CD4-positive, alpha-beta memory T cell (primary cell): ENCODE results near the gene INSYN2B. TPM values are rescaled to one million over a fixed set of nuclear protein-coding genes. Genes with fewer than 3 reads are reported as not detected.

Experiments used
- CTCF ChIA-PET: fragments of 350-600 bp; sonication (Branson Sonifier 250); formaldehyde crosslinking; loops from one replicate; lab custom pipeline; 2021; ENCODE audit warnings: inconsistent platforms; ENCODE audit not compliant: partially characterized antibody; lab: Charles Lee
- POLR2A ChIA-PET: fragments of 350-600 bp; sonication (Branson Sonifier 250); formaldehyde crosslinking; loops from one replicate; lab custom pipeline; 2021; ENCODE audit not compliant: partially characterized antibody; lab: Charles Lee
- DNase-seq, 5 donors: peaks; one replicate each; pipeline versions ENCODE4 v3.0.0 to v3.0.0-alpha.2; 2020 to 2022; ENCODE audit warnings: mixed read lengths in 1 of 5
- H3K27ac ChIP-seq: one replicate; pipeline ENCODE4 v1.7.0; 2013; ENCODE audit warnings: low read depth, low read length
- H3K27me3 ChIP-seq: 2 replicates; pipeline ENCODE4 v1.7.0; 2013; ENCODE audit warnings: mild to moderate bottlenecking, low read length, moderate library complexity; ENCODE audit not compliant: insufficient read depth
- H3K36me3 ChIP-seq: 2 replicates; pipeline ENCODE4 v1.7.0; 2013; ENCODE audit warnings: mild to moderate bottlenecking, low read length, moderate library complexity; ENCODE audit not compliant: insufficient read depth
- H3K4me1 ChIP-seq: 2 replicates; pipeline ENCODE4 v1.7.0; 2013; ENCODE audit warnings: mild to moderate bottlenecking, low read length, moderate library complexity; ENCODE audit not compliant: insufficient read depth
- H3K4me3 ChIP-seq, 2 donors: one replicate each; pipeline ENCODE4 v1.7.0; 2013; ENCODE audit warnings: low read length in 2 of 2, mild to moderate bottlenecking in 1 of 2
- H3K9me3 ChIP-seq, 2 donors: one replicate each; pipeline ENCODE4 v1.7.0; 2013; ENCODE audit warnings: low read length in 2 of 2, control low read depth in 1 of 2; ENCODE audit not compliant: control insufficient read depth in 1 of 2
- H3K27ac Mint-ChIP-seq, 7 donors: one replicate each; pipeline ENCODE4 v1.8.0; 2020 to 2021; ENCODE audit warnings: mixed read lengths in 7 of 7, mild to moderate bottlenecking in 6 of 7, inconsistent platforms in 3 of 7, moderate library complexity in 3 of 7
- H3K27me3 Mint-ChIP-seq, 2 donors: one replicate each; pipeline ENCODE4 v1.8.0; 2020 to 2021; ENCODE audit warnings: mixed read lengths in 2 of 2
- H3K36me3 Mint-ChIP-seq, 2 donors: one replicate each; pipeline ENCODE4 v1.8.0; 2020 to 2021; ENCODE audit warnings: mixed read lengths in 2 of 2, inconsistent platforms in 1 of 2, mild to moderate bottlenecking in 1 of 2
- H3K4me1 Mint-ChIP-seq, 4 donors: one replicate each; pipeline ENCODE4 v1.8.0; 2020 to 2021; ENCODE audit warnings: mixed read lengths in 4 of 4, mild to moderate bottlenecking in 1 of 4
- H3K4me3 Mint-ChIP-seq, 8 donors: one replicate each; pipeline ENCODE4 v1.8.0; 2020 to 2021; ENCODE audit warnings: mixed read lengths in 8 of 8, mild to moderate bottlenecking in 7 of 8, moderate library complexity in 6 of 8, inconsistent platforms in 3 of 8
- H3K9me3 Mint-ChIP-seq, 8 donors: one replicate each; pipeline ENCODE4 v1.8.0; 2020 to 2021; ENCODE audit warnings: mixed read lengths in 8 of 8, mild to moderate bottlenecking in 5 of 8, inconsistent platforms in 3 of 8, moderate library complexity in 1 of 8
- intact Hi-C: fragments of 100-400 bp; cut with micrococcal nuclease; formaldehyde crosslinking; loops from one replicate; pipeline ENCODE4 v1.15.1; 2023
- polyA plus RNA-seq, 2 donors: library from polyadenylated mRNA; unstranded; fragments of 300-500 nt; fragmentation: Illumina TruSeq; gene quantifications; one replicate each; pipeline ENCODE4 v1.2.3, GENCODE V29; 2021
- total RNA-seq, 2 experiments: library from RNA; stranded (reverse); gene quantifications; one replicate each; pipeline ENCODE4 v1.2.3, GENCODE V29; 2021

Gene INSYN2B
- total and polyA plus RNA-seq, 4 experiments from 2014 or later: not detected

- Histone ChIP-seq H3K36me3 (peaks cover 36% of the 10 kb centered on the region), H3K27me3 (no peaks in the 10 kb centered on the region), H3K9me3 (no peaks in the 10 kb centered on the region), H3K27ac (no peak overlapping the region), H3K4me1 (no peaks in the 10 kb centered on the region), H3K4me3 (no peak overlapping the region)
- H3K4me3 Mint-ChIP-seq: no peak overlapping the region
- no peak for DNase-seq
- H3K36me3 Mint-ChIP-seq: peaks cover 68 to 75% of the 10 kb centered on the region in 2 donors
- H3K4me1 Mint-ChIP-seq: peaks cover 0 to 4% (median 0%) of the 10 kb centered on the region in 4 donors
- H3K27me3 Mint-ChIP-seq: no peaks in the 10 kb centered on the region
- CTCF ChIA-PET: no interaction called here
- POLR2A ChIA-PET: no interaction called here
- no peak overlapping the region for H3K27ac Mint-ChIP-seq
- H3K9me3 Mint-ChIP-seq: no peaks in the 10 kb centered on the region
- intact Hi-C loops: no loop called here
Observed at GRCh38 chr5:169992789-169993484, 12.6 kb upstream of the INSYN2B start.

DNA sequence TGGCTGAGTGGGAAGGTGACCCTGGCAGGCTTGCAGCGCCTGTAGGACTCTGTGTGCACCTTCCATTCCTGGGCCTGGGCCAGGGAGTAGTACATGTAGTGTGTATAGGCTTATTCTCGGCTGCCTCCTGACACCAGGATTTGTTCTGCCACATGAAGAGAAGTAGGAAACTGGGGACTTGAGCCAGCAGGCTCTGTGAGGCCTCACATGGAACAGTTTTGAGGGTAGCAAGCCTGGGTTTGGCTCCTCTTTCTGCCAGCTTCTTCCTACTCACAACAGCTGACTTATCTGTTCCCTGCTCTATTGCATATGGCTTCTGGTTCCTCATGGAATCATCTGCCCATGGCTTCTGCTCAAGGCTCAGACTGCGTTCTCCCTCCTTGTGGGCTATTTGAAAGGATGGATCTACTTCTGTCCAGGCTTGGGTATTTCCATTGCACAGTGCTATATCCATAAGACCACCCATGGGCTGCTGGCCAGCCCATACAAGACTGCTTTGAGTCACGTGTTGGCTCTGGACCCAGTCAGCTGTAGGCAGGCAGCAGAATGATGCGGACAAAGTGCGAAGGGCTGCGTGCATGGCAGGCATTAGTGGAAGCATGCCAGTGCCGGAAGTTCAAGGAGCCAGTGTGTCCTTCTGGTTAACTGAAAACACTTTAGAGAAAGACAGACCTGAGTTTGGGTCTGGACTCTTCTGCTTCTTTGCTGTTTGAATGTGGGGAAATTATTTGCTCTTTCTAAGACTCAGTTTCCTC is 11.0 kb upstream of the INSYN2B start:
- no peaks in the 10 kb centered on the region for H3K9me3 Mint-ChIP-seq
- no peak overlapping the region for H3K27ac ChIP-seq
- no peak overlapping the region for H3K27ac Mint-ChIP-seq
- H3K27me3 Mint-ChIP-seq: no peaks in the 10 kb centered on the region
- no peak overlapping the region for H3K4me3 Mint-ChIP-seq
- H3K36me3 ChIP-seq: peaks cover 35% of the 10 kb centered on the region
- no peaks in the 10 kb centered on the region for H3K4me1 ChIP-seq
- peaks cover 70 to 82% of the 10 kb centered on the region in 2 donors for H3K36me3 Mint-ChIP-seq
- H3K9me3 ChIP-seq: no peaks in the 10 kb centered on the region
- intact Hi-C loops: no loop called here
- no peaks in the 10 kb centered on the region for H3K27me3 ChIP-seq
- ChIA-PET CTCF (interaction anchor here (0.7 kb wide), 1 partner anchor 10 kb away, joined by 3 read pairs; no protein-coding TSS in a partner anchor), POLR2A (no interaction called here)
- no peak for DNase-seq
- H3K4me3 ChIP-seq: no peak overlapping the region
- H3K4me1 Mint-ChIP-seq: peaks cover 0 to 4% (median 0%) of the 10 kb centered on the region in 4 donors

DNA sequence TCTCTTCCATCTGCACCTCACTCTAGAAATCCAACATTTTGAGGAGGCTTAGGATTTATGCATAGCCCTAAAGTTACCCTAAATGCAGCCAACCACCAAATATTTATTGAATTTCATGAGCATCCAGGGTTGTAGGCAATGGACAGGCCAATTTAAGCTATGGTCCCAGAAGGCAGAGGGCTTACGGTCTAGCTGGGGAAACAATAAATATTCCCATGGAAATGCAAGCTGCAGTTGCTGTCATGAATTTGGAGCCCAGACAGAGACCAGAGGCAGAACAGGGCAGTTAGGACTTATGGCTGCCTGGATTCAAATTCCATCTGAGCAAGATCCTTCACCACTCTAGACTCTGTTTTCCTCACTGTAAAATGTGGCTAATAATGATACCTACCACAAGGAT is 9.1 kb upstream of the INSYN2B start:
- H3K27me3 Mint-ChIP-seq: no peaks in the 10 kb centered on the region
- peaks cover 0 to 3% (median 0%) of the 10 kb centered on the region in 4 donors for H3K4me1 Mint-ChIP-seq
- DNase-seq: no peak
- peaks cover 35% of the 10 kb centered on the region for H3K36me3 ChIP-seq
- no peak overlapping the region for H3K4me3 ChIP-seq
- no peaks in the 10 kb centered on the region for H3K9me3 Mint-ChIP-seq
- CTCF ChIA-PET: interaction anchor here (0.9 kb wide), 1 partner anchor 51 kb away, joined by 3 read pairs; no protein-coding TSS in a partner anchor
- no peaks in the 10 kb centered on the region for H3K9me3 ChIP-seq
- POLR2A ChIA-PET: no interaction called here
- H3K27ac Mint-ChIP-seq: peak overlapping the region in 2 of 7 donors; percentile 18 to 46
- no peaks in the 10 kb centered on the region for H3K27me3 ChIP-seq
- intact Hi-C loops: no loop called here
- no peak overlapping the region for H3K27ac ChIP-seq
- H3K36me3 Mint-ChIP-seq: peaks cover 70 to 82% of the 10 kb centered on the region in 2 donors
- no peaks in the 10 kb centered on the region for H3K4me1 ChIP-seq
- no peak overlapping the region for H3K4me3 Mint-ChIP-seq

GRCh38 chr5:169988947-169989346 is 8.7 kb upstream of the INSYN2B start:
- H3K4me1 Mint-ChIP-seq: peaks cover 0 to 3% (median 0%) of the 10 kb centered on the region in 4 donors
- POLR2A ChIA-PET: no interaction called here
- H3K36me3 Mint-ChIP-seq: peaks cover 70 to 82% of the 10 kb centered on the region in 2 donors
- H3K9me3 Mint-ChIP-seq: no peaks in the 10 kb centered on the region
- Histone ChIP-seq H3K27me3 (no peaks in the 10 kb centered on the region), H3K4me3 (no peak overlapping the region), H3K4me1 (no peaks in the 10 kb centered on the region), H3K27ac (no peak overlapping the region), H3K9me3 (no peaks in the 10 kb centered on the region), H3K36me3 (peaks cover 40% of the 10 kb centered on the region)
- DNase-seq: no peak
- H3K27ac Mint-ChIP-seq: peak overlapping the region in 2 of 7 donors; percentile 18 to 59
- no peaks in the 10 kb centered on the region for H3K27me3 Mint-ChIP-seq
- no peak overlapping the region for H3K4me3 Mint-ChIP-seq
- CTCF ChIA-PET: no interaction called here
- intact Hi-C loops: no loop called here

GRCh38 chr5:169988206-169988605 is 7.9 kb upstream of the INSYN2B start:
- Histone ChIP-seq H3K36me3 (peaks cover 47% of the 10 kb centered on the region), H3K4me1 (no peaks in the 10 kb centered on the region), H3K4me3 (no peak overlapping the region), H3K27ac (no peak overlapping the region), H3K27me3 (no peaks in the 10 kb centered on the region), H3K9me3 (no peaks in the 10 kb centered on the region)
- Mint-ChIP-seq H3K27ac (no peak overlapping the region), H3K27me3 (no peaks in the 10 kb centered on the region), H3K4me3 (no peak overlapping the region), H3K4me1 (peaks cover 0 to 3% (median 0%) of the 10 kb centered on the region in 4 donors), H3K9me3 (no peaks in the 10 kb centered on the region), H3K36me3 (peaks cover 70 to 82% of the 10 kb centered on the region in 2 donors)
- no peak for DNase-seq
- POLR2A ChIA-PET: no interaction called here
- intact Hi-C loops: no loop called here
- CTCF ChIA-PET: no interaction called here

GRCh38 chr5:169979871-169980270 is 424 bp downstream of the INSYN2B start:
- DNase-seq: no peak
- Histone ChIP-seq H3K4me1 (no peaks in the 10 kb centered on the region), H3K27me3 (no peaks in the 10 kb centered on the region), H3K9me3 (no peaks in the 10 kb centered on the region), H3K27ac (no peak overlapping the region), H3K4me3 (no peak overlapping the region), H3K36me3 (peaks cover 24% of the 10 kb centered on the region)
- Mint-ChIP-seq H3K27me3 (no peaks in the 10 kb centered on the region), H3K4me3 (no peak overlapping the region), H3K4me1 (peaks cover 0 to 8% (median 0%) of the 10 kb centered on the region in 4 donors), H3K27ac (peak overlapping the region in 1 of 7 donors; percentile 24), H3K36me3 (peaks cover 26 to 45% of the 10 kb centered on the region in 2 donors), H3K9me3 (no peaks in the 10 kb centered on the region)
- CTCF ChIA-PET: interaction anchor here (1.4 kb wide), 1 partner anchor 67 kb away, joined by 3 read pairs; no protein-coding TSS in a partner anchor
- intact Hi-C loops: no loop called here
- POLR2A ChIA-PET: no interaction called here

DNA sequence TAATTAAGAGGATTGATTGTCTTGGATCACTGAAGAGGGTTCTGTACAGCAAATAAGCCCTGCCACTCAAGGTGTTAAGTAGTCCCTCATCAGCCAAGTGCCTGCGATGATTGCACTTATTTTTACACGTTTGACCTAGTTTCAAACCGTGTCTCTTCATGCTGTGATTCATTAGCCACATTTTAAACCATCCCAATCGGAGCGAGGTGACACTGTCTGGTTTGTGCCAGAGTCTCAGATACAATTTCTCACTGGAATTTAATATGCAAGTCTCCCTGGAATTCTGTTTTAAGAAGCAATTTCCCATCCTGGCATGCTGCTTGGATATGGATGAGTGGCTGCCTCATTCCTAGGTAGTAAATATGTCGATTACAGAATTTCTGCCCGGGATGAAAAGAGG is 1.6 kb downstream of the INSYN2B start:
- H3K4me3 ChIP-seq: no peak overlapping the region
- no peaks in the 10 kb centered on the region for H3K27me3 ChIP-seq
- H3K4me1 Mint-ChIP-seq: peaks cover 0 to 8% (median under 1%) of the 10 kb centered on the region in 4 donors
- H3K27me3 Mint-ChIP-seq: no peaks in the 10 kb centered on the region
- H3K4me3 Mint-ChIP-seq: no peak overlapping the region
- peaks cover 13% of the 10 kb centered on the region for H3K36me3 ChIP-seq
- H3K4me1 ChIP-seq: no peaks in the 10 kb centered on the region
- H3K36me3 Mint-ChIP-seq: peaks cover 17 to 36% of the 10 kb centered on the region in 2 donors
- H3K9me3 Mint-ChIP-seq: no peaks in the 10 kb centered on the region
- no peak overlapping the region for H3K27ac Mint-ChIP-seq
- intact Hi-C loops: no loop called here
- no peak for DNase-seq
- ChIA-PET POLR2A (no interaction called here), CTCF (no interaction called here)
- no peaks in the 10 kb centered on the region for H3K9me3 ChIP-seq
- no peak overlapping the region for H3K27ac ChIP-seq
